Sigmoid colon (tissue), 3 donors: ENCODE data around the gene FABP6.

ENCODE experiments used
- POLR2A ChIP-seq, 2 donors: fragments of 450-650 bp; IDR thresholded peaks; one replicate each; pipeline ENCODE4 v1.6.1; 2016; ENCODE audit warnings: antibody characterized with exemption in 2 of 2, mild to moderate bottlenecking in 2 of 2, moderate library complexity in 2 of 2
- TF ChIP-seq, protein P1 (sequence below), 4 experiments: fragments of 450-650 bp in 3 of 4; fragments of 200-600 bp in 1 of 4; IDR thresholded peaks; one replicate each; pipeline ENCODE4 v1.5.1; 2016 to 2019; ENCODE audit warnings: antibody characterized with exemption in 4 of 4, mild to moderate bottlenecking in 3 of 4, moderate library complexity in 2 of 4

DNA sequence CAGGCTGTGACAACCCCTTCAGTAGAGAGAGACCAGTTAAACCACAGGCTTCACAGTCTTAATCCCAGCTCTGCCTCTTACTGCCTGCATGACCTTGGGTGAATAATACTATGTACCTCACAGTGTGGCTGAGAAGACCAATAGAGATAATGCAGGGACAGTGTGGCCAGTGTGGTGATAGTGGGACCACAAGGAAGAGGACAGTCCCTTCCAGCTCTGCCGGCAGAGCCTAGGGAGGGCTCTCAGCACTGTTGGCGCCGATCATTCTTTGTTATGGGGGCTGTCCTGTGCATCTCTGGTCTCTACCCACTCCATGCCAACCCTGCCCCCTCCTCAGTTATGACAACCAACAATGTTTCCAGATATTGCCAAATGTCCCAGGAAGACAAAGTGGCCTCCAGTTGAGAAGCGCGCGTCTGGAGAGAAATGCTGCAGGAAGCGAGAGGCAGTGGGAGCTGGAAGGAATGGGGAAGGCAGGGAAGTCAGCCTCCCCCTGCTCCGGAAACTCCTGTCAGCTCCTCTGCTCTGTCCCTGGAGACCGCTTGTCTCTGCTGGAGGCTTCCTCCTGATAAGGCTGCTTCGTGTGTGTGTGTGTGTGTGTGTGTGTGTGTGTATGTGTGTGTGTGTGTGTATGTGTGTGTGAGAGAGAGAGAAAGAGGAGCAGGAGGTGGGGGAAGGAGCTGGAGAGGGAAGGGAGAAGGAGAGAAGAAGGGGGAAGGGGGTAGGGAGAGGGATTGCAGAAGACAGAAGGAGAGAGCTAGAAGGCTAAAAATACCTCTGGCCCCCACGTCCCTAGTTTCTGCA is 31.8 kb upstream of the FABP6 start:
- TF ChIP-seq, protein P1, sequence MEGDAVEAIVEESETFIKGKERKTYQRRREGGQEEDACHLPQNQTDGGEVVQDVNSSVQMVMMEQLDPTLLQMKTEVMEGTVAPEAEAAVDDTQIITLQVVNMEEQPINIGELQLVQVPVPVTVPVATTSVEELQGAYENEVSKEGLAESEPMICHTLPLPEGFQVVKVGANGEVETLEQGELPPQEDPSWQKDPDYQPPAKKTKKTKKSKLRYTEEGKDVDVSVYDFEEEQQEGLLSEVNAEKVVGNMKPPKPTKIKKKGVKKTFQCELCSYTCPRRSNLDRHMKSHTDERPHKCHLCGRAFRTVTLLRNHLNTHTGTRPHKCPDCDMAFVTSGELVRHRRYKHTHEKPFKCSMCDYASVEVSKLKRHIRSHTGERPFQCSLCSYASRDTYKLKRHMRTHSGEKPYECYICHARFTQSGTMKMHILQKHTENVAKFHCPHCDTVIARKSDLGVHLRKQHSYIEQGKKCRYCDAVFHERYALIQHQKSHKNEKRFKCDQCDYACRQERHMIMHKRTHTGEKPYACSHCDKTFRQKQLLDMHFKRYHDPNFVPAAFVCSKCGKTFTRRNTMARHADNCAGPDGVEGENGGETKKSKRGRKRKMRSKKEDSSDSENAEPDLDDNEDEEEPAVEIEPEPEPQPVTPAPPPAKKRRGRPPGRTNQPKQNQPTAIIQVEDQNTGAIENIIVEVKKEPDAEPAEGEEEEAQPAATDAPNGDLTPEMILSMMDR (IDR thresholded peaks at IDR 0.05): no peak
- TF ChIP-seq POLR2A (IDR thresholded peaks at IDR 0.05): no peak
